ENCODE results near the gene EXOC4.

EXOC4 gene

GRCh38 chr7:133549633-133550032 is 296.8 kb downstream of the EXOC4 start:
- no peak for DNase-seq

DNA sequence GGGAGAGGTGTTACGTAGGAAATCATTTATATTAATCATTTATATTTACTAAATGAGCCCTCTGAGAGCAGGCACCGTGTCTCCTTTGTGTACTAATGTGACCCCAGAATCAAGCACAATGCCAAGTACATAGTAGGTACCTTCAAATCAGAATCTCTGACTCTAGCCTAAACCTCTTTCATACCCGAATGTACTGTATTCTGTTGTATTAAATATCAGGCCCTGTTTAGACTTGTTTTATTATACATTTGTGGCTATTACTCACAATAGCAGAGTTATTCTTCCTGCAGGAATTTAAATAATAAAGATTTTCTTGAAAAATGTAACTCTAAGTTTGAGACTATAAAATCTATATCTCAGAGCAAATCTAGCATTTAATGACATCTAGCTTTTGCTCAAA is 297.3 kb downstream of the EXOC4 start:
- no peak for DNase-seq

GRCh38 chr7:133550811-133551210 is 297.9 kb downstream of the EXOC4 start:
- DNase-seq = no peak

DNA sequence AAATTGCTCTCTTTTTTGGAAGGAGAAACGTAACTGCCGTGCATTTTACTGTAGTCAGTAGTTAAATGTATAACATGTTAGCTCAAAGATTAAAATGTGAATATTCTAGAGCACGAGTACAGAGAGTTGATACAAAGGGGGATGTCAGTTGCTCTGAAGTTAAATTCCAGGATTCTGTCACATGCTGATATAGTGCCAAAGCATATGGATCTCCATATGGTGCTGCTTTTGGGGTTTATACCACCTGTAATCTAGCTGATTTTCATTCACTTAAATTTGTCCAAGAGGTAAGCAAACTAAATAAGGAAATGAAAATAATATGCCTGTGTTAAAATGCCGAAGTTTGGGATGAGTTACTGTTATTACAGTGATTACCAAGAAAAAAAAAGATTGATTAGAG is 298.6 kb downstream of the EXOC4 start:
- DNase-seq = no peak

DNA sequence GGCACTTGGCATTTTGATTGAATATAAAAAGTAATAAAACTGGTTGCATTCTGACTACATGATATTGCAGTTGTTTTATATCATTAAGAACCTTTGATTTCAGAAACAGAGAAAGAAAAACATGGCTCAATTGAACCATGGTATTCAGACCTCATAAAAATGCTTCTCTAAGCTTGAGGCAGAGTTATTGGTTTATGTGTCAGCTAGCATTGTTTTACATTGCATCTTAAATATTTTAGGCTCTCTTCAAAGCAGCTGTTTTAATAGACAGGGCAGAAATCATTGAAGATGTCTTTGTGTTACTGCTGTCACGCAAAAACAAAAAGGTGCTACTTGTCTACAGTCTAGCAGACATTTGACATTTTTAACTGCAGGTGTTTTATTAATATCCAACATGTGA is 299.2 kb downstream of the EXOC4 start:
- DNase-seq = no peak

- DNase-seq = no peak
Measured at GRCh38 chr7:133554330-133554729, 301.5 kb downstream of the EXOC4 start.

DNA sequence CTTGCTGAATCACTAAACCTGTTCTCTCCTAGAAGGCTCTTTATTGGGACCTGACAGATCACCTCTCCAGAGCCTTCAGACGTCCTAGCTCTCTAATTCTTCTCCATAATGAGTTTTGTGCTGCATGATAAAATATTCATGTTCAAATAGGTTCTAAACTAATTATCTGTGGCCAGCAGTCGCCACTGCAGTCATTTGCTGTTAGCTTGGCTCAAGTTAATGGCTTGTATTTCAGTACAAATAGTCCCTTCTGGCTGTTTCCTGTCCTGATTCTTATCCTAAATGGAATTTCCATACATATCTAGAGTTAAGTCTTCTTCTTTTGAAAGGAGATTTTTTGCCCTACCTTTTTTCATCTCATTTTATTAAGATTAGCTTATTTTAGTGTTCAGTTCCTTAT is 303.2 kb downstream of the EXOC4 start:
- no peak for DNase-seq

DNA sequence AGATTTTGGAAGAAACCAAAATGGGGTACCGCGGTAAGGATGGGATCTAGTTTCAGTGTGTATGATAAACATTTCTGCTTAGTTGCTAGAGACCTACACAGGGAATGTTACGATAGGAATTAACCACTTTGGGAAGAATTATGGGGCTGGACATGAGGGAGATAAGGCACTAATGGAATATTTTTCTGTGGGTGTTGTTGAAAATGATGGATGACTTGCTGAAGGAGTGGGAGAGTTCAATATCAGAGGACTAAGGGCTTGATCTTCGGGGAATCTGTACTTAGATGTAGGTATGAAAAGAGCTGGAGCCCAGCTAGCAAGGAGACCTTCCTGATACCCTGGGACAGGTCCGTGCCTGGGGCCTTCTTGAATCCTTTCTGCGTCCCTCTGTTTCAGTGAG is 303.7 kb downstream of the EXOC4 start:
- DNase-seq = no peak

- DNase-seq = no peak
Measured at GRCh38 chr7:133560900-133561299, 308.0 kb downstream of the EXOC4 start.

GRCh38 chr7:133561396-133561795 is 308.5 kb downstream of the EXOC4 start:
- no peak for DNase-seq

DNA sequence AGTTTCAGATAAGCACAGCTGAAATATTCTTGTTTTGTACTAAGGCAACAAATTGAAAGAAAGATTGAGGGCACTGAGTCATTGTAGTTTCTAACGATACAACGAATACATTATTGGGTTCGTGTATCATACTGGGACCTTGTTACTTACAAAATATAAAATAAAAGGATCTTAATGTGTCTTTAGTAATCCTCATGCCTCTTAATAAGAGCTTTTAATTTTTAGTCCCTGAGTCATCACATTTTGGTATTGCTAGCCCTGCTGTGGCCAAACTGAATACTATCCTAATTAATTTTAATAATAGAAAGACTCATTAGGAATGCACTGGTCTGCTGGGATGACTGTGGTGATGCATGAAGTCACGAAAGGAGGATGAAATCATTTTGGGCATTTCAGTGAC is 309.7 kb downstream of the EXOC4 start:
- no peak for DNase-seq

DNA sequence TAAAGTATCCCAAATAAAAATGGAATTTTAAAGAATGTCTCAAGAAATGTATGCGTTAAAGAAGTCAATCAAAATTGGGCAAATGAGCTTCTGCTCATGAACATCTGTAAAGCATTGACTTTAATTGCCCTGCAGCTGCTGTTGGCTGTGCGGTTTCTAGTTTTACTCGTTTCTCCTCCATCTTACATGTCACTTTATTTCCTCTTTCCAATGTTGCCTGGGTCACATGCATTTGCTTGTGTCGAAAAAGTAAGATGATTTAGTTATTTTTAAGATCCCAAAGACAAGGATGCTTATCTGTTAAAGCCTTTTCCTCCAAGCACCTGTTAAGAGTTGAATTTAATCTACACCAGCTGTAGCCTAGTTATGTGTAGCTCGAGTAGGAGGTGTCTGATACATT is 310.4 kb downstream of the EXOC4 start:
- no peak for DNase-seq

- DNase-seq = no peak
Measured at GRCh38 chr7:133564484-133564883, 311.6 kb downstream of the EXOC4 start.

- no peak for DNase-seq
Measured at GRCh38 chr7:133568544-133568943, 315.7 kb downstream of the EXOC4 start.

- no peak for DNase-seq
Measured at GRCh38 chr7:133570321-133570720, 317.4 kb downstream of the EXOC4 start.

- no peak for DNase-seq
Measured at GRCh38 chr7:133571076-133571475, 318.2 kb downstream of the EXOC4 start.

GRCh38 chr7:133572087-133572486 is 319.2 kb downstream of the EXOC4 start:
- DNase-seq = no peak

GRCh38 chr7:133572843-133573242 is 320.0 kb downstream of the EXOC4 start:
- no peak for DNase-seq

- no peak for DNase-seq
Measured at GRCh38 chr7:133573554-133574265, 320.8 kb downstream of the EXOC4 start.

DNA sequence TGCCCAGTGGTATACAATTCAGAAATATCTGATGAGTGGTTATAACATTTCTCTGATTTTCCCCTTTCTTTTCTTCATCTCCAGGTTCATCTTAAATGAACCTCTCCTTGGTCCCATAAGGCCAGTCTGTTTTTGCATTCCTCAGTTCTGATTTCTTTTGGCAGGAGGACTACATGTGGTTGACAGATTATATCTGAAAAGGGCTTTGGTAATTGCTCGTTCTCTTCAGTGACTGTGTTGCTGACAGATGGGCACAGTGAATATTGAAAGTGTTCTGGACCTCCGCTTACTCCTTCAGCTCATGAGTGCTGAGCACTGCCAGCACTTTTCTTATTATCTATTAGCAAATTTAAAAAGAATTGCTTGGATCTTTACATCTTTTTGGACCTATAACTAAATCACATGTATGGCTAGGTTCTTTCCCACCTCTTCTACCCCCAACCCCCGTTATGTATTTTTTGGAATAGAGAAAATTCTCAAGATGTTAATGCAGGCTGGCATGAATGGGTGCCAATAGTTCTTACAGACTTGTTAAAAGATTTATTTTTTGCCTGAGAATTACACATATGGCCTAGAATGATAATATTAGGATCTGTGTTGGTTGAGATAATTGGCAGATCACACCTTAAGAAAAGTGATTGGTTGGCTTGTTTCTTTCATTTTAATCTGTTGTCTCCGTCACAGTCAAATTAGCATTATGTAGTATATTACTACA is 323.0 kb downstream of the EXOC4 start:
- DNase-seq = no peak

DNA sequence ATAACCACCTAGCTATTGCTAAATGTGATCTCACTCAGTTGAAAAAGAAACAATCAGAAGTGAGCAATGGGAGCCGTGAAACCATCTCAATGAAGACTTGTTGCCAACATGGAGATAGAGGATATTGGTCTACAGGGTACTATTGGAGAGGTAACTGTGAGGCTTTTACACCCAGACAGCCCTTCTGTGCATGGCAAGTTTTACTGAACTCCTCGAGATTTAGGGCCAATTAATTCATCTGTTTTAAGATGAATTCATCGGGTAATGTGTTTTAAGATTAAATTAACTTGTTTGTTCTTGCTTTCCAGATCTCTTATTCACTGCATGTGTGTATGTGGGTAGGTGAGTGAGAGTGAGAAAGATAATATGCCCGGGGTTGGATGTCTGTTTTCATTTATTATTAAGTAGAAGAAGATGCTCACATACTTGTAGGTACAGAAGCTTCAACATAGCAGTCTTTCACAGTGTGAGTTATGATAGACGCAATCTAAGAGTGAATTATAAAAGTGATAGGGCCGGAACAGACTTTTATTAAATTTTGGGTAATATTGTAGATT is 323.8 kb downstream of the EXOC4 start:
- DNase-seq = no peak

DNA sequence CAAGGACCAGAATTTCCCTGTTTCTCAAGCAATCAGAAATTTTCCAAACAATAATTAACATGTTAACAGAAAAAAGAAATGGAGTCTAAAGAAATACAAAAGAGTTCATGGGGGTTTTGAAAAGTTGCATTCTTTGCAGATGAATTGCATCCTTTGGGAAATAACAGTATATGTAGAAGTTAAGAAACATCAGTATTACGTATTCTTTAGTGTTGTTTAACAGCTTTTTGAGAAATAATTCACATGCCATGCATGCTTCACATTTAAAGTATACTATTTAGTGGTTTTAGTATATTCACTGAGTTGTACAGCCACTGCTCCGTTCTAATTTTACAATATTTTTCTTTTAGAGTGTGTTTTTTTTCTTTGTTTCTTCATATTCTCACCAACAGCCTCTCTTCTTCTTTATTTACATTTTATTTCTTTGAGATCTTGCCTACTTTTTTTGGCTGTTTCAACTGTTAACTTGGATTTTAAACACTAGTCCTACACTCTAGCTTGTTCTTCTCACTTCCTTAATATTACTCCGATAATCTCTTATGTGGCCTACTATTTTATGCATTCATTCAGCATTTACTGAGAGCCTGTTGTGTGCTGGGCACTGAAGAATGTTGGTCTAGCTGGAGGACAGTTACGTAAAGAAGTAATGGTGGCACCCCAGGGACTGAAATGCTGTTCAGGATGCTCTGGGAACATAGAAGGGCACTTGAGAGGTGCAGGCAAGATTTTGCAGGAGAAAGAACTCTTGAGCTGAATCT is 330.1 kb downstream of the EXOC4 start:
- DNase-seq = no peak

GRCh38 chr7:133583545-133584171 is 330.8 kb downstream of the EXOC4 start:
- no peak for DNase-seq
